SK-MEL-5 (cell line): ENCODE results near the gene FBXO48. TPM values are rescaled to one million over a fixed set of nuclear protein-coding genes. Genes with fewer than 3 reads are reported as not detected.

Experiments
- DNase-seq: peaks from one replicate; pipeline ENCODE4 v3.0.0-alpha.2; 2016; ENCODE audit warnings: low read depth, low spot score
- in situ Hi-C: cut with HindIII; loops from 2 replicates; pipeline ENCODE4 v1.10.0; 2016; ENCODE audit warnings: low sequenced_read_pairs, high pct_unique_total_duplicates, low pct_unique_long_range_greater_than_20kb
- total RNA-seq: library from RNA; depleted of rRNA; stranded (reverse); fragments of >200 nt; shearing (Covaris generic); gene quantifications from 2 replicates; pipeline ENCODE4 v1.2.3, GENCODE V29; 2014

The FBXO48 gene
- total RNA-seq, 1 experiment from 2014 or later: 1.2 TPM

GRCh38 chr2:68476454-68476853, 9.4 kb upstream of the FBXO48 start:
- in situ Hi-C loops: no loop called here
- DNase-seq: no peak

GRCh38 chr2:68475576-68475975, 8.5 kb upstream of the FBXO48 start:
- in situ Hi-C loops: no loop called here
- DNase-seq: no peak

DNA sequence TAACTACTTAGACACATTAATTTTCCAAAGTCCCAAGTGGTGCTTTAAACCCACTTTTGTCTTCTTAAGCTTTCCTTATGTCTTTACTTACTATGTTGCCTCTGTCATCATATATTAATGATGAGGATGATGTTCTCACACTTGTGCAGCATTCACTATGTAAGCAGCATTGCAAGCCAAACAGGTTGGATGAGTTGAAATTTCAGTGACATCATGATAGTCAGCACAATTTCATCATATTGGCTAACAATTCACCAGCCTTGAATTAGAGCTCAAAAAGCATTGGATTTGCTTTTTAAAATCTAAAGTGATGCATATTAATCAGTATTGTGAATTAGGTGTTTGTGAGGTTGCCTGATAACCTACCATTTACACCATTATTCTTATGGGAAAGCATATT, 8.0 kb upstream of the FBXO48 start:
- in situ Hi-C loops: no loop called here
- no peak for DNase-seq

- in situ Hi-C loops: no loop called here
- DNase-seq: no peak
Measured at GRCh38 chr2:68472796-68473414, 5.8 kb upstream of the FBXO48 start.

DNA sequence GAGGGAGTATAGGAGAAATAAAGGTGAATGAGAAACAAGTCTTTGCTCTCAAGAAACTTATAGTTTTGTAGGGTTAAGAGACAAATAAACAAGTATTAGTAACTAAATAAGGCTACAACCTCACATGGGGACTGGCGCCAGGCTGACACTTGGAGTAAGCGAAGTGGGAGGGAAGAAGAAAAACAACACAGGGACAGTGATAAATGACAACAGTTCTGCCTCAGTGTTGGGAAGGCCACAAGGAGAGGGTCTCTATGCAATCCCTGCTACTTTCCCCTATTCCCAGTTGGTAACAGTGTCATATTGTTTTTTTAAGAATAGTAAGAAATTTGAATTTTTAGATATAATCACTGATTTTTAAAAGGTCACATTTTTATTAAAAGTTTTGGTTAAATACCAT, 4.3 kb upstream of the FBXO48 start:
- no peak for DNase-seq
- in situ Hi-C loops: no loop called here

GRCh38 chr2:68469935-68470334, 2.8 kb upstream of the FBXO48 start:
- no peak for DNase-seq
- in situ Hi-C loops: no loop called here

GRCh38 chr2:68468801-68469200, 1.7 kb upstream of the FBXO48 start:
- DNase-seq: no peak
- in situ Hi-C loops: no loop called here

- in situ Hi-C loops: no loop called here
- DNase-seq: no peak
Measured at GRCh38 chr2:68466778-68467076, 367 bp downstream of the FBXO48 start.

GRCh38 chr2:68466361-68466777, 725 bp downstream of the FBXO48 start:
- DNase-seq: peak; percentile 51
- in situ Hi-C loops: no loop called here

DNA sequence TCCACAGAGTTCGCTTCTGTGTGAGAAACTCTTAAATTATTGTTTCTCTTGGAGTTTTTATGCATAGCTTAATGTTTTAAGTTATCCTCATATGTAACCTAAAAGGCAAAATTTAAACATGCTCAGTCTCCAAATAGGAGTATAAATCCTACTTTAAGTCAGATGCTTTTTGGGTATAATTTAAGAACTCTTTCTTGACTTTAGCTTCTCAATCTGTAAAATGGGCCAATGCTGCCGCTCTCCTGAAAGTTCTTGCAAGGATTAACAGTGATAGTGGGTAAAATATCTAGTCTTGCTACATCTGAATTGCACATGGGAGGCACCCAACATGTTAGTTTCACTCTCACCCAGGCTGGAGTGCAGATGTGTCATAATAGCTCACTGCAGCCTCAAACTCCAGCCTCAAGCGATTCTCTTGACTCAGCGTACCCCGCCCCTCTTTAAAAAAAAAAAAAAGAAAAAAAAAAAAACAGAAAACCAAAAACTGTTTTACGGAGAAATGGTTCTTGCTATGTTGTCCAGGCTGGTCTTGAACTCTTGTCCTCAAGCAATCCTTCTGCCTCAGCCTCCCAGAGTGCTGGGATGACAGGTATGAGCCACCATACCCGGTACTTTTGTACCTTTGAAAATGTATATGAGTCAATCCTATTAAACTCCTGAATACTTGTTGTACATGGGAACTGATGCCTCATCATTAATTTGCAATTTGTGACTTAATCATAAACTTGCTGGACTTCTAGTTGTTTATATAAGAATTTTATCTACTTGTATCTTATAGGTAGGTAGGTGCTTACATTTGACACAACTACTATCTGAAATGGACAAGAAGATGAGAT, 1.8 kb downstream of the FBXO48 start:
- no peak for DNase-seq
- in situ Hi-C loops: no loop called here

DNA sequence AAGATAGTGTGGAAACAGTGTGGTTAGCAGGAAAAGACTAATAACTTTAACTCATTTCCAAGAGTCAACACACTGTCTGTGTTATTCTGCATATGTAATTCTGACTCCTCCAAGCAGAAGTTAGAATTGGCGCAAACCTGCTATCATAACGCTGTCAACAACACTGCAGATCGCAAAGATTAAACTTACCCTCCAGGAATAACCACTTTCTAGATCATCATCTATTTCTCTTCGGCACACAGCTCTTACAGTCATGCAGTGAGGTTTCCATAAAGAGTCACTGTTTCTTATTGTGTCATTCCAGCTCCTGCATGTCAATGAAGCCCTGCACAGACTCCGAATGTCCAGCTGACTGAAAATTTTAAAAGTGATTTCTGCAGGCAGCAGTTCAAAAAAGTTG, 2.4 kb downstream of the FBXO48 start:
- in situ Hi-C loops: no loop called here
- DNase-seq: no peak

GRCh38 chr2:68463287-68463877, 3.7 kb downstream of the FBXO48 start:
- in situ Hi-C loops: no loop called here
- DNase-seq: peak; percentile 82

- in situ Hi-C loops: no loop called here
- no peak for DNase-seq
Measured at GRCh38 chr2:68458981-68459380, 8.1 kb downstream of the FBXO48 start.

- DNase-seq: no peak
- in situ Hi-C loops: no loop called here
Measured at GRCh38 chr2:68456198-68456597, 10.9 kb downstream of the FBXO48 start.

GRCh38 chr2:68454719-68455118, 12.4 kb downstream of the FBXO48 start:
- no peak for DNase-seq
- in situ Hi-C loops: no loop called here

DNA sequence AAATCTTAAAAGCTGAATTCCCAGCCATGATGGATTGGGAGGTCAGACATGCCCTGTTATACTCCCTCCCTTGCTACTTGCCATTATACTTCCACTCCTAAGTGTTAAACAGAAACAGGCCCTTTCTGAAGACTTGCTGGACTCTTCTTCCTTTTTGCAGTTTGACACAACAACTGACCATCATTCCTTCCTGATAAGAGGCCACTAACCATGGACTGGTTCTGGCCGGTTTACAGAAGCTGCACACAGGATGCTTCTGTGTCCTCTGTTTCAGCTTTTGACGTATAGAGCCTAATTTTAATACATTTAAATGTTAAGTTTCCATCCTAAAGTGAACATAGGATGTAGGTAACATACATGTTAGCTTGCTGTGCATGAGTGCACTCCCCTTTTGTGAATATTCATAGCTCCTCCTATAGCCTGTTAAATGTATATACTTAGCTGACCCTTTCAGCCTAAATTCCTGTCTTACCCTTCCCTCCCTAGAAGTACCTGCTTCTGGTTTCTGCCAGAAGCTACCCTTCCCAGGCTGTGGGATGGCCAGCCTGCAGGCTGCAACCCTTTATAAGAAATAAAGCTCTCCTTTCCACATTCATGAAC, 13.2 kb downstream of the FBXO48 start:
- in situ Hi-C loops: no loop called here
- DNase-seq: no peak

DNA sequence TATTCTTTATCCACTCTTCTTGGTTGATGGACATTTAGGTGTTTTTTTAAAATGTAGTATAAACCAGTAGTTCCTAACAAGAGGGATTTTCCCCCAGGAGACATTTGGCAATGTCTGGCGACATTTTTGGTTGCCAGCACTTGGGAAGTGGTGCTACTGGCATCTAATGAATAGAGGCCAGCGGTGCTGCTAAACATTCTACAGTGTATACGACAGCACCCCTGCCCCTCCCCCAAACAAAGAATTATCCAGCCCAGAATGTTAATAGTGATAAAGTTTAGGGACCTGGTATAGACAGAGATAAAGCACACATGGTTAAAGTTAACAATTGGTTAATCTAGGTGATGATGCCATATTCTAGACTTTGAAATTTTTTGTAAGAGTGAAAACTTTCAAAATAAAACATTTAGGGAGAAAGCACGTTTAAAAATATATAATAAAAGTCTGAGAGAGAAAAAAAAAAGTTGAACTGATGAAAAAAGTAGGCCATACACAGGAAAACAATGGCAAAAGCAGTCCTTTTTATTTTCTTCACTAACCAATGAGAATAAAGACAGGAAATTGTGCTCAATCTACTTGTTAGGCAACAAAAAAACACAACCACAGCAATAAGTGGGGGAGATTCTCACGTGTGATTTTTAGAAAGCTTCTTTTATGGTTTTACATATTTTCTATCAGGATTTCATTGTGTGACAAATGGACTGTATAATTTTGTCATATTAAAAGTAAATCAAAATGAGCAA, 14.8 kb downstream of the FBXO48 start:
- in situ Hi-C loops: no loop called here
- DNase-seq: no peak
